Eye (tissue), 1 donor: Measurements from ENCODE around the gene METTL16.

Source experiments
- DNase-seq: peaks from one replicate; pipeline ENCODE4 v3.0.0-alpha.2; 2015

The METTL16 gene

DNA sequence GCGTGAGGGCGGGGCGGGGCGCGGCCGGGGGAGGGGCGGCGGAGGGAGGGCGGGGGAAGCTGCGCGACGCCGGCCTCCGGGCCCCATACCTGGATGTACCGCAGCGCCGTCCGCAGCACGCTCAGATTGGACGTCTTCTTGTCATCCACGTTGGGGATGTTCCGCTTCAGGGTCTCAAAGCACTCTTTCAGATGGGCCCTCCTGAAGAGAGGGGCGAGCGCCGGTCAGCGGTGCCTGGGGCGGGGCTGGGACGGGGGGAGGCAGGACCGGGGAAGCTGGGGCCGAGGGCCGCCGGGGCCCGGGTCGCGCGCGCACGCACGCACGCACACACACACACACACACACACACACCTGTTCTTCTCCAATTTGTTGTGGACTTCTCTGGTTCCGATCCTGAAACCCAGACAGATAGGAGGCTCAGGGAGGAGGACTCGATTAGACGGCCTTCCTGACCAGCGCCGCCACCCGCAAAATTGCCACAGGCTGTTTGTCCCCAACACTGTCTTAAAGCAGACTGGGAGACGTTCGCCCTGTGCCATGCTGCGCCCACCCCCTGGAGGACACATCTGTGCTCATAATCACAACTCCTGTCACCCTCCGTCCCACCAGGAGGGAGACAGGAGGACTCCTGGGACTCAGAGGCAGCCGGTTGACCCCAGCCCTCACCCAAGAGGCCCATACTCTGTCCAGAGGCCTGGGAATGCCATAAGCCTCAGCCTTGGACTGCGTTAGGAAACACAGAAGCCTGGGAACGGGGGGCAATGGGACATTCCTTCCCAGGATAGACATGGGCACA lies 117.5 kb downstream of the METTL16 start:
- no peak for DNase-seq

DNA sequence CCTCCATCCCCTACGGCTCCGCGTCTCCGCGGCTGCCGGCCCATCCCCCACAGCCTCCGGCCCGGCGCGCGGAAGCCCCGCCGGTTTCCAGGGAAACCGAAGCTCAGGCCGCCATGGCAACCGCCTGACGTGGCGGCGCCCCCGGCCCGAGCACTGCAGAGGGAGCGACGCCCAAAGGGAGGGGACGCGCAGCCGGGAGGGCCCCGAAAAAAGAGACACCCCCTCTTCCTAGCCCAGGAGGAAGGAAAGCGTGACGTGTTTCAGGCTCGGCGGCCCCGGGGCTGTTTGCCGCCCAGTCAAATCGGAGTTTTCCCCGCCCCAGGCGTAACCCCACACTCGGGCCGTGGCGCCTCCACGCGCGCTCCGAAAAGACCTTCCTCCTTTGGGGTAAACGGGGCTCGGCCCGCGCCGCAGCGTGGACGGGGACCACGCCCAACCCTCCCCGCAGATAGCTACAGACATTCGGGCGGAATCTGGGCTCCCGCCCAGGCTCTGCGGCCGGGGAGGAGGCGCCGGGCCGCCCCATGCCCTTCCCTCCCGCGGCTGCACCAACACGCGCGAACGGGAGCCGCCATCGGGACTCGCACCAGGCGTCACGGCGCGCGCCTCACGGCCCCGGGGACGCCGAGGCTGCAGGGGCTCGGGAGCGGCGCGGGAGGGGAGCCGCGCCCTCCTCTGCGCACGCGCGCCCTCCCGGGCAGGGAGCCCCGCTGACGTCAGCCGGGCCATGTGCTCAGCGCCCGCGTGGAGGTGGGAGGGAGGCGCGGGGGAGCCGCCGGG lies 118.3 kb downstream of the METTL16 start:
- peak; percentile 94 for DNase-seq

DNA sequence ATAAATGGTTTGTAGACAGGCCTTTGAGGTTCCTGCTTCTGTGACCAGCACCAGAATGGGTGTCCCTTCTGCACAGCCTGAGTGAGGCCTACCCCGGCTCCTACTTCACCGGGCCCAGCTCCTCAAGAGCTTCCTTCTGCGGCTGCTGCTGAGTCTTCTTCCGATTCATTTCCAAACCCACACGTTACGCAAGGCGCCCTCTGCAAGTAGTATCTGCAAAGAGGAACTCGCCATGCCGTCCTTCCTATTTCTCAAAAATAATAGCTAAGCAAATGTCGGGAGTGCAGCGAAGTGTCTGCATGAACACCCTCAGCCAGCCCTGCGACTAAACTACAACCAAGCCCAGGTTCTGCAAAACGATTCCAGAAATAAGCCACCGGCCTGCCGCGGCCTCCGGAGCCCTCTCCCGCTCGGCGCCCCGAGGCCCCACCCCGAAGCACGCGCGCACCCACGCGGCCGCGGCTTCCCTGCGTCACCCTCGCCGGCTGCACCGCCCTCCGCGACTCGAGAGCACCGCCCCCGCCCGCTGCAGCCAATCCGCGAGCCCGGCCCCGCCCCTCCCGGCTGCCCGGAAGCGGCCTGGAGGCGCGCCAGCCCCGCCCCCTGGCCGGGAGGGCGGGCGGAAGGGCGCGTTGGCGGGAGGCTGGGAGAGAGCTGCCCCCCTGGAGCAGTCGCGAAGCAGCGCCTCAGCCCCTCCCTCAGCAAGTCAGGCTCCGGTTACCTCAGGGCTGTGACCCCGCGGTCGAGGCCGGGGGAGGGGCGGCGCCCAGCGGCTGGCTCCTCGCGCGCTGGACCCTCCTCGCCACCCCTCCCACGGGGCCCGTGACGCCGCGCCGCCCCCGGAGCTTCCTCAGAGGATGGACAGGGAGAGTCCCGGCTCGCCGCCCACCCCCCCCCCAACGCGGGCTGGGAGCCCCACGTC lies 119.2 kb downstream of the METTL16 start:
- DNase-seq = peak; percentile 97

DNA sequence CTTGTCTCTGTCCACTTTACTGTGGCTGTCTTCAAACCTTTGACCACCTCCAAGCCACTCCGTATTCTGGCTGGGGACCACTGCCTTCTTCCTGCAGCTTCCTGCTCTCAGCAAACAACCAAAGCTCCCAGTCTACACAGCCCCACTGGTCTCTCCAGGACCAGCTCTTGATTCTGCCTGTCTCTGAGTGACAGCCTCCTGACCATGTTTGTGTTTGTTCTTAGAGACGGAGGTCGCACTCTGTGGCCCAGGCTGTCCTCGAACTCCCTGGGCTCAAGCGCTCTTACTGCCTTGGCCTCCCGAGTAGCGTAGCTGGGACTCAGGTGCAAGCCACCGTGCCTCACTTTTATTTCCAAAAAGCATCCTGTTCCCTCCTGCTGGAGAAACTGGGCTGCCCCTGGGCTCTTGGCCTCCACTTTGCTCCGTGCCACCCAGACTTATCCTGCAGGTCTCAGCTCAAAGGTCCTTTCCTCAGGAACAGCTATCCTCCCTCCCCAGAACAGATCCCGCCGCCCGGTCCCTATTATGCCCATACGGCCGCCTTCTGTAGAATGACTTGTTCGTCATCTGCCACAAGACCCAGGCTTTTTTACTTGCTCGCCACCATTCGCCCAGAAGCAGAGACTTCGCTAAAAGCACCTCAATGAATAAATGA lies 120.0 kb downstream of the METTL16 start:
- no peak for DNase-seq

DNA sequence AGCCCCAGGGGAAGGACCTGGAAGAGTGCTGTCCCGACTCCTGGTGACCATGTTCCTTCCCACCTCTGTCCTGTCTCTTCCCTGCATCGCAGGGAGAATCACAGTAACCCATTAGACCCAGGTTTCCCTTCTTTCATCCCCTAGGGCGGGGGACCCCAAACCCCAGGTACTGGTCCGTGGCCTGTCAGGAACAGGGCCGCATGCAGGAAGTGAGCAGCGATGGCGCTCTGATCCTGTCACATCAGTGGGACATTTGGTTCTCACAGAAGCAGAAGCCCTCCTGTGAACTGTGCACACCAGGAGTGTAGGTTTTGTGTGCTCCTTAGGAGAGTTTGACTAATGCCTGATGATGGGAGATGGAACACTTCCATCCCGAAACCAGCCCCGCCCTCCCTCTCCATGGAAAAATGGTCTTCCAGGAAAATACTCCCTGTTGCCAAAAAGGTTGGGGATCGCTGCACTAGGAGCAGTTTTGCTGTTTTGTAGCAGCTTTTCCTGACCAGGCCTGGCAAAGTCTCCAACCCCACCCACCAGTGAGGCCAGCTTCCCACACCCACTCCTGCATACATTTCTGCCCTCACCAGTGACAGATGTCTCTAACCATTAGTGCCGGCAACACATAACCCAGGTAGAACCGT lies 121.4 kb downstream of the METTL16 start:
- no peak for DNase-seq

DNA sequence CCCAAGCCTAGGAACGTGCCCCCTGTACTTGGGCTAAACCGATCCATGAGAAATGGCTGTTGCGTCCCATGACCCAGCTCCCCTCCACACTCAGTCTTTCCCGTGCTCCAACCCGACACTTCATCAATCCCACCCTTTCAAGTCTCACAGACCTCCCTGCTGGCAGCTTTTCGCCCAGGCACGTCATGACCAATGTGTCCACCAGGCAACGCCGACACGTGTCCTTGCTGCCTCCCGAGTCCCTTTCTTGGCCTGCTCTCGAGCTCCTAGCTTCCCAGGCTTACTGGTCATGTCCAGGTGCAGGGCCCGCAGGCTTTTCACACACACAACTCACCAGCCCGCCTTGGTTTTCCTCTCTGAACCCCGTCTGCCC lies 123.0 kb downstream of the METTL16 start:
- peak; percentile 54 for DNase-seq

DNA sequence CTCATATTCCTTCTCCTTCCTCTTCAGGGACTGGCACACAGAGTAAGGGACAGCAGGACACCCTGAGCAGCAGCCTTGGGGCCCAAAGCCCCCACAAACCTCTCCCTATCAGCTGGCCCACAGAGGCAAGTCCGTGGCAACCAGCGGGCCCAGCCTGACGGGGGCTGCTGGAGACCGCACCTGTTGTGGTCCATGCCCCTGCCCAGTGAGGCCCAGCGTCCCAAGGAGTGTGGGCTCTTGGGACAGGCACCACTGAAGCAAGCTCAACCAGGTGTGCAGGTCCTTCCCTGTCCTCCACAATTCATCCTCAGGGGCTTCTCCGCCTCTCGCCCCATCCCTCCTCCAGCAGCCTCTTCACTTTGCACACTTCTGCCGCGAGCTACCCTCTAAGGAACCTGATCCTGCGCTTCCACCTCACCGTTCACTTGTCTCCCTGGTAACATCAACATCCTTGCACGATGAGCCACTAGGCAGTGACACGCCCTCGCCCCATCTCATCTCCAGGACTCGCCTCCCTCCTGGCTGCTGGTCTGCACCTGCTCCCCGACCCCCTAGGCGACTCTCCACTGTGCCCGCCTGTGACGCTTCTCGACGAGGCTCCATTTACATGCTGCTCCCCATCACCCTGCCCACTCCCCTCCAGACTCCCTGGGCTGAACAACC lies 123.5 kb downstream of the METTL16 start:
- DNase-seq = peak; percentile 62

DNA sequence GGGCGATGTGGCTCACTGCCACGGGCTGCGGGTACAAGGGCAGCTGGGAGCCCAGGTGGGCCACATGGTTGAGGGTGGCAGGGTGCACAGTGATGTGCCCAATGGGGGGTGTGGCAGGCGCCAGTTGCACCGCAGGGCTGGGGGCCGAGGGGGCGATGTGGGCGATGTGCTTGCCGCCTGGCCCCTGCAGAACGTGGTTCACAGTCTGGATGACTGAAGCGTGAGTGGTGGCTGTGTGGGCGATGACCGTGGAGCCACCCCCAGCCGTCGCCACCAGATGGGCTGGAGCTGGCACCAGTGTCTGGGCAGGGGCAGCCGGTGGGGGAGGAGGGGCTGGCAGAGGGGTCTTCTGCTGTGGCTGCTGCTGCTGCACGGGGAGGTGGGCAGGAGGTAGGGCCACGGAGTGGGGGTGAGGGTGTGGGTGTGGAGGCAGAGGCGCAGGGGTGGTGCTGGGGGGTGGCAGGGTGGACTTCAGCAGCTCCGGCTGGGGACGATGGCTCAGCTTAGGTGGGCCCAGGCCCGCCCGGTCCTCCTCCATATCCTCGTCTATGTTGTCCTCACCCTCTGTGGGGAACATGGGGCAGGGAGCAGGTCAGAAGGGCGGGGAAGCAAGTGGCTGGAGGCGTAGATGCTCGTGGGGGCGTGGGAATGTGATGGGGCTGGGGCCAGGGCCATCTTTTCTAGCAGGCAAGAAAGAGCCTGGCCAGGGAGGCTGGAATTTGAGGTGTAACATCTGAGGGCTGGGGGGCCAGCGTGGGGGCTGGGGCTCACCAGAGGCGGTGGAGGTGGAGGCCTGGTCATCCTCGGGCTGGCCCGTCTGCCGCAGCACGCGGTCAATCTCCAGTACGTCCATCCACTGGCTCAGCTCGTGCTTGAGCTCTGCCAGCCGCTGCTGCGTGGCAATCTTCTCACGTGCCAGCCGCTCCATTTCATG lies 124.3 kb downstream of the METTL16 start:
- DNase-seq = no peak

DNA sequence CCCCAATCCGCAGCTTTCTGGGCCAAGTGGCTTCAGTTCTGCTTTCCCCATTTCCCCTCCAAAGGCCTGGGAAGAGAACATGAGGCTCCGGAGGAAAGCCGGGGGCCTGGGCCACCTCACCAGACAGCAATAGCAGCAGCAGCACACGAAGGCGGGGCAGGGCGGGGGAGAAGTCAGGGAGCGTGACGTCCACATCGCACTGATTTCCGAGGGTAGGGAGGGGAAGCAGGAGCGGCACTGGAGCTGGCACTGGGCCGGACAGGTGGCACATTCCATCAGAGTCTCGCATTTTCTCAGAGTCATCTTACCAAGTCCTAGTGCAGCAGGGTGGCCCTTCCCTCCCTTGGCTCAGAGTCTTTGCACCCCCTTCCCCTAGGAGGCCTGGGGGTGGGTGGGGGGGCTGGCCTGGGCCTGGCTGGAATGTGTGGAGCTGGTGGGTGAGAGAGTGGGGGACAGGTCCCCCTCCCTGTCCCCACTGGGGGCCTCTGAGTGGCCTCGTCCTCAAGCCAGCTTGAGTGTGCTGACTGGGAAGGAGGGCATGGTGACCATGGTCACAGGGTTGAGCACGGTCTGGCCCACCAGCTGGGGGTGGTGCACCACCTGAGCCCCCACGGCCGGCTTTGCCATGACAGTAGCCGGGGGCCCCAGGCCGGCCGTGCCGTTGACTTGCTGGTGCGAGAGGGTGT lies 125.1 kb downstream of the METTL16 start:
- no peak for DNase-seq

DNA sequence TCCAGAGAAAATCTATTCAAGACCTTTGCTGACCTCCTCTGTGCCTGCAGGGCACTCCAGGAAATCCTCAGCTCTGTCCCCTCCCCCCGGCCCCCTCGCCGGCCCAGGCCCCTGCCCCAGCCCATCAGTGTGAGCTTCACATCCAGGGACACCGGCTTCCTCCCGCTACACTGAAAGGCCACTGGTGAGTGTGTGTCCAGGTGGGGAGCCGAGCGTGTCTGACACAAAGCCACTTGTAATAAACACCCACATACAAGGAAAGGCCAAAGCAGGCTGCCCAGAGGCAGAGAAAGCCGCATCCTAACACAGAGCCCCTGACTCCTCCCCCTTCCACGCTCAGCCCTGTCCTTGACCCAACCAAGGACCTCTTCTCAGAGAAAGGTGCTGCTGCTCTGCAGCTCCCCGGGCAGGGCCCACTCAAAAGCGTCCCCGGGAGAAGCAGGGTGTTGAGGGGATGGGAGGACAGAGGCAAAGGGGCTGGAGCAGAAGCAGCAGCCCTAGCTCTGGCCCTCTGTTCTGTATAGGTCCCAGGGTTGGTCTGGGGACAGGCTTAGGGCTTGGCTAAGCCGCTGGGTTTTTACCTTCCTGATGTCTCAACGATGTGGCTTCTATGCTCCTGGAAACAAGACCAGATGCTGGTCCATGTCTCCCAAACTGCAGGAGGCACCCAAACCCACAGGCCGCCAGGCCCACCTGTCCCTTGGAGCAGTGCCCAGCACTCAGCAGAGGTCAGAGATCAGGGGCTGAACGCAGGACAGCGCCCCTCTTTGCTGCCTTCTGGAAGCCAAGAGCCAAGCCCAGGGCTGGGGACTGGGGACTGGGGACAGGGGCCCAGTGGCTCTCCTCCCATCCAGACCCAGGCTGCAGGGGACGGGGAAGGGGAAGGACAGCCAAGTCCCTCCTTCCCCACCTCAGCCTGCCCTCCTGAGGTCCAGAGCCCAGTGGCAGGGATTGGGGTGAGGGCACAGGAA lies 126.2 kb downstream of the METTL16 start:
- DNase-seq = no peak

DNA sequence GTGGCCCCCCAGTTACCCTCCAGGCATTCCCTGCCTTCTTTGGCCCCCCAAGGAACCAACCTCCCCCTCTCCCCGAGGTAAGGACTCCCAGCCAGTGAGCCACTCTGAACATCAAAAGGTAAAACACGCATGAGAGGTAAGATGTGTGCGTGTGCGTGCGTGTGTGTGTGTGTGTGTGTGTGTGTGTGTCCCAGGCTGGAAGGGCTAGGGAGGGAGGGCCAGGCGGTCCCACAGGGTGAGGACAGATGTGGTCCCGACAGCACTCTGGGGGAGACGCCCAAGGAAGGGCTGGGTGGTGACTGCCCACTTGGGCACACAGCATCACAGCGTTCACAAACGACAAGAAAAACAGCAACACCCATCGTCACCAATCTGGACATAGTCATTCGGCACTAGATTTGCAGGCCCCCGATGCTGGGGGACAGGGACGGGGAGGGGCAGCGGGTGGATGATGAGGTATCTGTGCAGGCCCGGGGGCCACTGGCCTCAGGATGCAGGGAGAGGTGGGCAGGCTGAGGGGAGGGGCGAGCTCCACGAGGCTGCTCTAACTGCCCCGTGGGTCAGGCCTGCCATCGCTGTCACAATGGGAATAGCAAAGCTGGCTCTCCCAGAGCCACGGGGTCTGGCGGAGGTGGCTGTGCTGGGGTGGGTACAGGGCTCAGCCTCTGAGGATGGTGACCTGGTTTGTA lies 127.1 kb downstream of the METTL16 start:
- no peak for DNase-seq

DNA sequence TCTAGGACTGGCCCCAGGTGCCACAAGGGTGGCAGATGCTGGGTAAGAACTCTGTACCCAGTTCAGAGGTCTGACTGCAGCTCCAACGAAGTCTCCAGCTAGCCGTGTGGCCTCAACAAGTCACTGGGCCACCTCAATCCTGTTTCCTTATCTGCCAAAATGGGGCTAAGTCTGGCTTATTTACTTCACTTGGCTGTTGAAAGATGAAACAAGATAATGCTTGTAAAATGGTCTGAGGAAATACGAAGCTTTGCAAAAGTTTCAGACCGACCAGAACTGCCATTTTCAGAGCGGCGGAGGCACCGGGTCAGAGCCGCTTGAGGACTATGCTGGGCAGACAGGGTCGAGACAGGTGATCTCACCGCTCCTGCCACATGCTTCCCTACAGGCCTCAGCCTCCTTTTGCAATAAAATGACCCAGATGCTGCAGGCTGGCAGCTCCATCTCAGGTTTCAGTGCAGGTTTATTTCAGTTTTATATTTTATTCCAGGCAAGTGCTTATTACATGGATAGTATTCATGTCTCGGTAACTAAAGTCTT lies 128.0 kb downstream of the METTL16 start:
- no peak for DNase-seq

DNA sequence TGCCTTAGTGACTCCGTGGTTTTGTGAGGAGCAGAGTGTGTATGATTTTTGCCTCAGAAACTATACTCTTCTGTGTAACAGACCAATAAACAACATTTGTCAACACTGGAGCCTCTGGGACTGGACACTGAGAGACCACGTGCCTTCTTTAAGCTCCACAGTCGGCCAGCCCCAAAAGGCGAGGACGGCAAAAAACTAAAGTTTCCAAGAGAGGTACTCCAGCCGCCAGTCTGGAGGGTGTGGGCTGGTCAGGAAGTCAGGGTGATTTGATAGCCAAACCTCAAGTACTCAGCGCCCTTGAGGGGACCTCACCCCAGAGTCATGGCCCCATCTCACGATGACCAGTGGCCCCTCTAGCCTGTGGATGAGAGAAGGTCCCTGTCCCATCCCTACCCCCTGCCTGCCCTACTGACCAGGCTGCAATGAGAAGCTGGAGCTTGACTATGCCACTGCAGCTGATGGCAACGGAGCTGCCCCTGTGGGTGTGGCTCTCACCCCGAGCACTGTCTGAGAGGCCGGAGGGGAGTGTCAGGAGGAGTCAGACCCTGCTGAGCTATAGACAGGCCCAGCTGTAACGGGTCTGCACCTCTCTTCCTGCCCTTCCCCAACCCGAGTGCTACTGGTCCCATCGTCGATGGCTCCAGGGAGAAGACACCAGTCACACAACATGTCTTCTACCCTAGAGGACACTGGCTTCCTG lies 130.6 kb downstream of the METTL16 start:
- DNase-seq = no peak

DNA sequence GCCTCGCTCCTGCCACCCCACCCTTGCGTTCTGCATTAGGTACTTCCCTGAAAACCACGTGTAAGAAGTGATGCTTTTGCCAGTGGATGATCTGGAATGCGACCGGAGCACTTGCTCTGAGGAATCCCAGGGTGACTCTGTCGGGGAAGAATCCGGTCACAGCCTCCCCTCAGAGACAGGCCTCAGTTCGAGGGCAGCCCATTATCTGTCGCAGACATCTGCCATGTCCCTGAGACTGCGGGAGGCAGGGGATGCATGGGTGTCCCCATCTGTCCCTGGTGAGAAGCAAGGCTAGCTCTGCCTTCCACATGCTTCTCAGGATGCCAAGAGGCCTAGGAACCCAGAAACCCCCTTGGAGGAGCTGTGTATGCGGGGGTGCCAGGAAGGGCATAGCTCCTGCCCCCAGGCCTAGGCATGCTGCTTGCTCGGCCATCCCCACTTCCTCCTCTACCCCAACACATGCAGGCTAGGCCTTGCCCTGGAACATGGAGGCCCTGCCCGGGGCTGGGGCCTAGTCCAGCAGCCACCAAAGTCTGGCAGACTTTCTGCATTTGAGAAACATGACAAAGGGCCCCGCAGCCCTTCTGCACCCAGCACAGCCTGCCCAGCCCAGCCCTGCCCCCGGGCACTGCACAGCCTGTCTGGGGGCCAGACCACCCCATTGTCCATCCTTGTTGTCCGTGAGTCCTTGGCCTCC lies 131.3 kb downstream of the METTL16 start:
- no peak for DNase-seq

DNA sequence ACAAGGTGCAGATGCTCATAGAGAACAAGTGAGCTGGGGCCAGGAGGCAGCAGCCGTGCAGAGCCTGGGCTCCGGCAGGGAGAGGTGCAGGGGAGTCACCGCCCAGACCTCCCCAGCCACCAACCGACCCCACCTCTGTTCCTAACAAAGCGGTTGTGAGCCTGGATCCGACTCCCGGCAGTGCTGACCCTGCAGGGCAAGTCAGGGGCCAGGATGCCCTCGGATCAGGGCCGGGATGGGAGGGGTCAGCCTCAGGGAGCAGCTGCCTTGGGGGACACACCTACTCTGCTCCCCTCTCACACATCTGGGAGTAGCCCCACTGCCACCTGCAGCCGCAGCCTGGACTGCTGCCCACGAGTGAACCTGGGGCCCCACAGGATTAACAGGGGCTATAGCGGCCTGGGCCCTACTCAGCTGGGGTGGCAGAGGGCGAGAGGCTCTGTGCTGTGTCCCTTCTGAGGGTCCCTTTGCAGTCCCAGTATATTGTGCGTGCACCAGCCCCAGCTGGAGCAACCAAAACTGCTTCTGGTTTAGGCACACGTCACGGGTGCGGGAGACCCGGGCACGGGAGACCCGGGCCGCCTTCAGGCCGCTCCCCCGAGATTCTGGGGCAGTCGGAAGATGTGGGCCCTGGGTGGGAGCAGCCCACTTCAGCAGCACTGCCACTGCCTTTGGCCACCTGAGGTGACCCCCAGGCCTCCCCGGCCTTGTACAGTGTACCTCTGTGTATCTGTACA lies 132.0 kb downstream of the METTL16 start:
- no peak for DNase-seq

DNA sequence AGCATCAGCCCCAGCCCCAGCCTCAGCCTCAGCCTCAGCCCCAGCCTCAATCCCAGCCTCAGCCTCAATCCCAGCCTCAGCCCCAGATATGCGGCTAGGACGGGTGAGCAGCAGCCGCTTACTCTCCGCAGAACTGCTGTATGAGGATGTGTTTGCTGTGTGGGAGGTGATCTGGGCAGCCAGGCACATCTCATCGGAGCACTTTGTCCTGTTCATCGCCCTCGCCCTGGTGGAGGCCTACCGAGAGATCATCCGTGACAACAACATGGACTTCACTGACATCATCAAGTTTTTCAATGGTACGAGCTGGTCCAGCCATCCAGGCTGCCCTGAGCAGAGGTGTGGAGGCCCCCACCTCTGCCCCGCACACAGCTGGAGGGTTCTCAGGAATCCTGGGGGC lies 132.8 kb downstream of the METTL16 start:
- DNase-seq = no peak
